HG02973 (cell line): ENCODE results near the gene REEP1.
"Not testable (repeated sequence)": the region's sequence is repeated elsewhere in the genome, so short reads cannot be mapped to it uniquely, and the experiment has no call there.

Experiments
- ATAC-seq: cut with Tn5 transposase; IDR thresholded peaks from one replicate; pipeline ENCODE4 v1.9.1; 2021; ENCODE audit warnings: moderate library complexity; ENCODE audit not compliant: unreplicated experiment

Gene REEP1

GRCh38 chr2:86347401-86347800 is 10.0 kb upstream of the REEP1 start:
- ATAC-seq, result no peak

DNA sequence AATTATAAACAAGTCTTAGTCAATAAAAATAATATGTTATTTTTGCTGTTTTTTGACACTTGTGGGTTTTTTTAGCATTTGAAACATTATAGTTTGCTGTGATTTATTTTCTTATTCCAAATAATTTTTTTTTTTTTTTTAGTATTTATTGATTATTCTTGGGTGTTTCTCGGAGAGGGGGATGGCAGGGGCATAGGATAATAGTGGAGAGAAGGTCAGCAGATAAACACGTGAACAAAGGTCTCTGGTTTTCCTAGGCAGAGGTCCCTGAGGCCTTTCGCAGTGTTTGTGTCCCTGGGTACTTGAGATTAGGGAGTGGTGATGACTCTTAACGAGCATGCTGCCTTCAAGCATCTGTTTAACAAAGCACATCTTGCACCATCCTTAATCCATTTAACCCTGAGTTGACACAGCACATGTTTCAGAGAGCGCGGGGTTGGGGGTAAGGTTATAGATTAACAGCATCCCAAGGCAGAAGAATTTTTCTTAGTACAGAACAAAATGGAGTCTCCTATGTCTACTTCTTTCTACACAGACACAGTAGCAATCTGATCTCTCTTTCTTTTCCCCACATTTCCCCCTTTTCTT is 8.5 kb upstream of the REEP1 start:
- ATAC-seq, result not testable (repeated sequence)

GRCh38 chr2:86344404-86344803 is 7.0 kb upstream of the REEP1 start:
- ATAC-seq, result no peak

- ATAC-seq, result no peak
Observed at GRCh38 chr2:86342488-86342887, 5.1 kb upstream of the REEP1 start.

DNA sequence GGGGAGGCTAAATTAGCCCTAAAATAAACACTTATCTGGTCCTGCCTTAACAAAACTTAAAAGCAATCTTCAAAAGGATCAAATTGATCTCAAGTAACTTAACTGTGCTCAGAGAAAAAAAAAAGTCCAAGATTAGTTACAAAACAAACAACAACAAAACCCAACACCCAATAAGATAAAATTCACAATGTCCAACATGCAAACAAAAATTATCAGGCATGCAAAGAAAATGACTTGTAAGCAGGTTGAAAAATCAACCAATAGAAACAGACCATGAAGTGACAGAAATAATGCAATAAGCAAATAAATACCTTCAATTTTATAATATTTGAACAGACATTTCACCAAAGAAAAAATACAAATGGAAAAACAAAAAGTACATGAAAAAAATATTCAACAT is 4.0 kb upstream of the REEP1 start:
- ATAC-seq, result no peak

DNA sequence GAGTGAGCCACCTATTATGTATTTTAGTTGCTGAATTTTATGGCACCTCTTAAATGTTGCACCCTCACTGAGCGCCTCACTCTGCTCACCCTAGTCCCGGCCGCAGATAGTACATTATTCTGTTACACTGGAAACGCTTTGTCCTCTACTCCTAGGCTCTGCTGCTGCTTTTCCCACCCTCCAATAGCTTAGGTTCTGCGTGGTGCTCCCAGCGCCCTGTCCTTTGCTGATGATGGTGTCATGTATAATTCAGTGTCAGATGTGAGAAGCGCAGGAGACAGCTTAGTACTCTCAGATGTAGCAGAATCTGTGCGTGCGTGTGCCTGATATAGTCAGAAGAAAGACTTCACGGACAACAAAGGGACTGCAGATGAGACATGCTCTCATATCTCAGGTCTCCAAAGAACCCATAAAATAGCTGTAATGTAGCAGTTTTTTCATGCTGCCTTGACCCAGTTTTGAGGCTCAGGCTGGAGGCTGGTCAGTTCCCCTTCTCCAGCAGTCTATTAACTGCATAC is 1.4 kb upstream of the REEP1 start:
- ATAC-seq, result no peak

GRCh38 chr2:86336675-86337243 is 667 bp downstream of the REEP1 start:
- no peak for ATAC-seq

- no peak for ATAC-seq
Observed at GRCh38 chr2:86335865-86336674, 1.4 kb downstream of the REEP1 start.

DNA sequence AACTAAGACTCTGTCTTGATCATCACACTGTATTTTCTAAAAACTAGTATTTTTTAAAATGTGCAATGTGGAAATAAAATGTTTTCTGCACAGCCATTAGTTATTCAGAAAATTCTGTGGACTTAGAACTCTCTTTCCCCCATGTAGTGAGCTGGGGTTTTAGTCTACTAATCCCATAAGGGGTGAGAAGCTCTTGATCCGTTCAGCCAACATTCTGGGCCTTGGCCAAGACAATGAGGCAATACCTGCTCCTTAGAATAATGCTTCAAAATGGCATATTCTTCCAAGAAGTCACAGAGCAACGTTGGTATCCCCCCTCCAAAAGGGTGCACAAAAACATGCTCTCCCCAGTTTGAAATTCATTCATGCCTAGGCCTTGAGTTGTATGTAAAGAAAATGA is 4.0 kb downstream of the REEP1 start:
- ATAC-seq, result no peak

GRCh38 chr2:86332654-86333053 is 4.8 kb downstream of the REEP1 start:
- ATAC-seq, result no peak

DNA sequence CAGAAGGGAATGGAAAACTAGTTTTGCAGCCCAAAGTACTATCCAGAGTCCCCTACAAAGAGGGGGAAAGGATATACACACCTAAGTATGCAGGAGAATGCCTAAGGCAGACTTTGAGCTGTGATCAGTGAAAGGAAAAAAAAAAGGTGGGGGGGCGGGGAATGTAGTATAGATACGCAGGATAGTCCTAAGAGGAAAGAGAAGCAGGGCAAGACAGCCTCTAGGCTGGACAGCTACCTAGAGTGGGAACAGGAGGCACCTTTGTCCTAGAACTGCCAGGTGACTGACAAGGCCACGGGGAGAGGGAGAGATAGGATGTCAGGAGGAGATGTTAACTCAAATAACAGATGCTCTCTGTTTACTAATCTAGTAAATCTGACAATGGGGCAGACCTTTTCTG is 6.0 kb downstream of the REEP1 start:
- ATAC-seq, result no peak

DNA sequence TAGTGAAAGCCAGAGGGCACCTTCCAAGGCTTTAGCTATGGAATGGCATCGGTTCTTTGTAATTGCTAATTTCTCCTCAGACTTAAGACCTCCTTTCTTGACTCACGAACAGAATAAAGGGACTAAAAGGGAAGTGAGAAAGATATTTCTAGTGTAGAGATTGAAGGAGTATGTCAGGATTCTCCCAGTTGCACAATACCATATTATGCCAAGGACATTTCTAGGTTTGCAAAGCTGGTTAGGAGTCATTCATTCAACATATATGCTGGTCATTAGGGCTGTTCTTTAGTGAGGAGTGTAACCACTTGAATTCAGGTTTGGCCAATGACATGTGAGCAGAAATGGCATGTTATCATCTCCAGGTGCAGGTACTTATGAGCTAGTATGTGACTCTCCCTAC is 7.4 kb downstream of the REEP1 start:
- no peak for ATAC-seq

DNA sequence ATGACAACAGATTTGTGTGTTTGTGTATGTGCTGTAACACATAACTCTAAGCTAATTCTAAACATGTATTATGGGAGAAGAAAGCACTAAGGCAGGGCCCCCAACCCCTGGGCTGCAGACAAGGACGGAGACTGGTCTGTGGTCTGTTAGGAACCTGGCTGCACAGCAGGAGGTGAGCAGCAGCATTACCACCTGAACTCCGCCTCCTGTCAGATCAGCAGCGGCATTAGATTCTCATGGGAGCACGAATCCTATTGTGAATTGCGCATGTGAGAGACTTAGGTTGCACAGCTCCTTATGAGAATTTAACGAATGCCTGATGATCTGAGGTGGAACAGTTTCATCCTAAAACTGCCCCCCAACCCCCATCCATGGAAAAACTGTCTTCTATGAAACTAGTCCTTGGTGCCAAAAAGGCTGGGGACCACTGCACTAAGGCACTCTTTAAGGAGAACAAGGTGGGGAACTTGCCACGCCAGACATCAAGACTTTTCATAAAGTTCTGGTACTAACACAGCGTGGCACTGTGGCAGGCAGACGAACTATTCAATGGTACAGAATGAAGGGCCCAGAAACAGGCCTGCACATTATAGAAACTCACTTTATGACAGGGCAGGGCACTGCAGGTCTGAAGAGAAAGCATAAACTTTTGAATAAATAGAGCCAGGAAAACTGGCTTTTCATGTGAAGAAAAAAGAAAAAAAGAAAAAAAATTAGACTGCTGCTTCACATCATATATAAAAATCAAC is 14.0 kb downstream of the REEP1 start:
- no peak for ATAC-seq

- ATAC-seq, result no peak
Observed at GRCh38 chr2:86319700-86320580, 17.5 kb downstream of the REEP1 start.

DNA sequence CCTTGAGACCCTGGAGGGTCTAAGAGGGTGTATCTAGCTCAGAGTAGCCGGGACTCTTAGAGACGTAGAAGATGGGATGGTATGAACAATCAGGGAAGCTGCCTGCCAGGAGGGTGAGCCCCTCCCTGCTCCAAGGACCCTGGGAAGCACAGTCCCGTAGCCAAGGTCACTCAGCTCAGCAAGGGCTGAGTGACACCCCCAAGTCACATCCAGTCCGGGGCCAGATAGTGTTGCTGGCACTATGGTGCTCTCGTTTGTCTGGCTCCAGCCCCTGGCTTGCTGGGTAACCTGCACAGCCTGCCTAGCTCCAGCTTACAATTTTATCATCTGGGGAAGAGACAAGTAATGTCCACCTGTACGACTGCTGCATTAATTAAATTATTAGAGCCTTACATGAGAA is 22.3 kb downstream of the REEP1 start:
- ATAC-seq, result no peak

- no peak for ATAC-seq
Observed at GRCh38 chr2:86314125-86314524, 23.3 kb downstream of the REEP1 start.

DNA sequence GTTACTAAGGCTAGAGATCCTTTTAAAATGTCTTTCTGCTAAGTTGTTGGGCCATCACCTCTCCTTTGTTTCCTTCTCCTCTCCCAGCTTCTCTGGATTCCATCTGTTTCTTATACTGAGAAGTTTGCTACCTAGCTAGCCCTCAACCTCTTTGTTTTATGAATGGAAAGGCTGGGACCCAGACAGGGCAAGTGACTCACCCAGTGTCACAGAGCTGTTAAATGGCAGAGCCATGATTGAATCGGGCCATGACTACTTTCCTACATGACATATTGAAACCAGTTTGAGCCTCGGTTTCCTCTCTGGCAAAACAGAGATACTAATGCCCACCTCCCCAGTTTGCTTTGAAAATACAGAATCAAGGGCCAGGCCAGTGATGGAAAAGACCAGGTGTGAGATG is 24.1 kb downstream of the REEP1 start:
- no peak for ATAC-seq

GRCh38 chr2:86311879-86312278 is 25.5 kb downstream of the REEP1 start:
- ATAC-seq, result no peak

- ATAC-seq, result no peak
Observed at GRCh38 chr2:86309966-86310365, 27.5 kb downstream of the REEP1 start.

- ATAC-seq, result no peak
Observed at GRCh38 chr2:86308984-86309695, 28.3 kb downstream of the REEP1 start.
